Posterior vena cava (tissue), 2 donors: ENCODE data around the gene SCN10A. TPM values are rescaled to one million over a fixed set of nuclear protein-coding genes. Genes with fewer than 3 reads are reported as not detected.

Source experiments
- DNase-seq: peaks from one replicate; pipeline ENCODE4 v3.0.0-alpha.2; 2020; ENCODE audit warnings: low spot score
- intact Hi-C, 2 donors: fragments of 100-400 bp; cut with DNase I; formaldehyde crosslinking; loops; one replicate each; pipeline versions ENCODE4 v1.14.1 to v1.14.2; 2022 to 2023
- total RNA-seq, 2 donors: library from RNA; stranded (reverse); fragmentation: NEBNext Ultra II Directional; extraction: Animal tissue kit (Norgen Biotek cat#: 25700); gene quantifications; one replicate each; pipeline ENCODE4 v1.2.1, GENCODE V29; 2021
- donor health status: DM: yes; HTN: yes; CAD: no.
- donor health status: DM: yes; HTN: yes; CAD: no.

Gene SCN10A
- total RNA-seq, 2 donors from 2014 or later: 0.05 TPM; not detected in 1

DNA sequence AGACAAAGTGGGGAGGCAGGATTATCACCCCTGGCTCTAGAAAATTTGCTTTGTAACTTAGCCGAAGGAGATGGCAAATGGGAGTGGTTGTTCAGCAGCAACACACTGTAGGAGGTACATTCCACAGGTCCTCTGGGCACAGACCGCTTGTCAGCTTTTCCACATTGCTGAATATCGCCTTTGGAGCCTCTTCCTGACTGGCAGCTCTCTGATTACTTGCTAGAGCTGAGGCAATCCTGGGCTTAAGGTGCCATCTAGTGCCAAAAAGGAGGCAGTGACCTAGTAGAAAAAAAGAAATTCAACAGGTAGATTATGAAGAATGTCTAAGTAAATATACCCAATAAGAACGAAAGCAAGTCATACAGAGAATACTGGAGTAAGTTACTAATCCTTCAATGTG lies 153.5 kb downstream of the SCN10A start:
- intact Hi-C loops: no loop called here
- no peak for DNase-seq

DNA sequence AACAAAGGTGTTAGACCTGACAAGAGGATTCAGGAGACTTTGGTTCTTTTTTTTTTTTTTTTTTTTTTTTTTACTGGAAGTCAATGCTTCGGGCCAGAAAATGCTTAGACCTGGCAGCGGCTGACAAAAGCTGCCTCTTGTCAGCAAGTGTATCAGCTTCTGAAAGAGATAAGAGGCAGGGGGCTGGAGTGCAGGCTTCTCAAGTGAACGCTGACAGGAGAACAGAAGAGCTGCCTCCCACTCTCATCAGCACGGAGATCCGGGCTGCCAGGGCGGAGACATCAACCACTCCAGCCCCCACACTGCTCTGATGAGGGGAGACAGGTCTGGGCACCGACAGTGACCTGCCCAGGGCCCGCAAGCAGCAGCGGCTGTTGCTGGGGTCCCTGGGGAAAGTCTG lies 157.2 kb downstream of the SCN10A start:
- DNase-seq: no peak
- intact Hi-C loops: loop anchor here in 1 of 2 donors (10.0 kb wide), 1 partner anchor 134 kb away; no protein-coding TSS in a partner anchor

DNA sequence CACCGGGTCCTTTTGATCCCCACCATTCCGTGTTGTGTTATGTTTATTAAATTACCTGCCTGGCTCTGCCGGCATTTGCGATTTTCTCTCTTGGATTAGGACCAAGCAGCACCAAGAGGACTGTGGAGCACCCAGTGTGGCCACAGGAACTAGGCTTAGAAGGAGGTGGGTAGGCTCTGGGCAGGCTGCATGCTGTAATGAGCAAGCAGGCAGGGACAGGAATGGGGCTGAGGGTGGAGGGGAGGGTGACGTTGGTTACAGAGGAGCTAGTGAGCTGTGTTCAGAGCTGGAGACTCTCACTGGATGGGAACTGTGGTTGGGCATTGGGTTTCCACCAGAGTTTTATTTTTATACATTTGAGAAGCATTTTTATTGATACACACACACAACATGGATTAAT lies 158.6 kb downstream of the SCN10A start:
- intact Hi-C loops: loop anchor here in 1 of 2 donors (10.0 kb wide), 1 partner anchor 133 kb away; no protein-coding TSS in a partner anchor
- no peak for DNase-seq

DNA sequence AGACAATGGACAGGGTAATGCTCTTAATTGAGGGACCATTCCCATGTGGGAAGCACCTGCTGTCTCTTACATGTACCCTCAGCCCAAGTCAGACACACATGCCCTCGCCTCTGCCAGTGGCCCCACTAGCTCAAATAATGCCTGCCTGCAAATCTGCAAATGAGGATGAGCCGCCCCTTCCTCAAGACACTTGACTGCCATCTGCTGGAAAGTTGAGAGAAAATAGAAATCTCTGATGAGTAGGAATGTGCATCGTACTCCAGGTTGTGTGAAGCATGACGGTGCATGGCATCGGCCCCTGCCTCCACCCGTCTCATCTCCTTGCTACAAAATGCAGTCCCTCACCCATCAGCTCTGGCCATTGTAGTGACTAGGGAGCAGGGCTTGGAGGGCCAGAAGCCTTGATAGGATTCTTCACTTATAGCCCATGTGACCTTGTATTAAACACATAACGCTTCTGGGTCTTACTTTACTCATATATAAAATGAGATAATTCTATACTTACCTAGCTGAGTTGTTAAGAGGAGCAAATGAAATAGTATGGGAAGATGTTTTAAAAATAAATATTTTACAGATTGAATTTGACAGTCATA lies 160.2 kb downstream of the SCN10A start:
- peak; percentile 64 for DNase-seq
- intact Hi-C loops: loop anchor here in 1 of 2 donors (10.0 kb wide), 1 partner anchor 131 kb away; no protein-coding TSS in a partner anchor

DNA sequence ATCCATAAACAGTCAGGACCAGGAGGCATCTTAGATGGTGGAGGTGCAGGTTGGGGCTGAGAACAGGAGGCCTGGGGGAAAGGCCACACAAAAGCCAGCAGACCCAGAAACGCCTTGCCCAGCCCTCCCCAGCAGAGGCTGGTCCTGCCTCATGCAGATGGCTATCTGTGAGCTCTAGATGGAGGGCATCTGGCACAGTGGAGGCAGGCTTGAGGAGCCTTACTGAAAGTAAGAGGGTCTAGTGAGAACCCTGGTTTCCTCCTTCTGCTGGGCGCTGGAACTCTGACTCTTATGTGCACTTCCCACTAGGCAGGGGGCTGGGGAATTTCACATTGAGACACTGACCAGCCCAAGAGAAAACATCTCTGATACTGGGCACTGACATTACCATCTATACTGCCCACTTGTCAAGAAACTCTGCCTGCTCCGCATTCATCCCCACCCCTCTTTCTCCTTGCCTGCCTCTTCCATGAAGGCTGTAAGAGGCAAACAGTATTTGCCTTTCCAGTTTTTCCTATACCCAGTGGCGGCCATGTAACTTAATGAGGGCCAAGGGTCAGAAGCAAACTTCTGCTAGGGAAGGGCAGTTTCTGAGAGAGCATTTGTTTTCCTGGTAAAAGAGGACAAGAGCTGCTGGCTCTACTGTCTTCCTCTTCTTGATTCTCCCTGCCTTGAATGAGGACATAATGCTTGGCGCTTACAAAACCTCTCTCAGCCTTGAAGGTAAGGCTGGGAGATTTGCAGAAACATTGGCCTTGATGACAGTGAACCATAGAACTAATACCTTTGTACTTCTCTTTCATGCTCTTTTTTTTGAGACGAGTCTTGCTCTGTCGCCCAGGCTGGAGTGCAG lies 162.1 kb downstream of the SCN10A start:
- intact Hi-C loops: loop anchor here in 1 of 2 donors (10.0 kb wide), 1 partner anchor 129 kb away; no protein-coding TSS in a partner anchor
- no peak for DNase-seq

DNA sequence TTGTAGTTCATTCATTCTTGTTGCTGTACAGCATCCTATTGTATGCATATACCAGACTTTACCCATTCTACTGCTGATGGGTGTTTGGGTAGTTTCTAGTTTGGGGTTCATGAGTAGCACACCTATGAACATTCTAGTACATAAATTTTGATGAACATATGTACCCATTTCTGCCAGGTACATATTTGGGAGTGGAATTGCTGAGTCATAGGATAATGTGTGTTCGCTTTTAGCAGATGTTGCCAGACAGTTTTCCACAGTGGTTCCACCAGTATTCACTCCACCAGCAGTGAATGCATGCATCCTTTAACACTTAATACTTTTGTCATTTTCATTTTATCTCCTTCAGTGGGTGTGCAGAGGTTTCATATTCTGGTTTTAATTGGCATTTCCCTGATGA lies 163.1 kb downstream of the SCN10A start:
- no peak for DNase-seq
- intact Hi-C loops: loop anchor here in 1 of 2 donors (10.0 kb wide), 1 partner anchor 128 kb away; no protein-coding TSS in a partner anchor

DNA sequence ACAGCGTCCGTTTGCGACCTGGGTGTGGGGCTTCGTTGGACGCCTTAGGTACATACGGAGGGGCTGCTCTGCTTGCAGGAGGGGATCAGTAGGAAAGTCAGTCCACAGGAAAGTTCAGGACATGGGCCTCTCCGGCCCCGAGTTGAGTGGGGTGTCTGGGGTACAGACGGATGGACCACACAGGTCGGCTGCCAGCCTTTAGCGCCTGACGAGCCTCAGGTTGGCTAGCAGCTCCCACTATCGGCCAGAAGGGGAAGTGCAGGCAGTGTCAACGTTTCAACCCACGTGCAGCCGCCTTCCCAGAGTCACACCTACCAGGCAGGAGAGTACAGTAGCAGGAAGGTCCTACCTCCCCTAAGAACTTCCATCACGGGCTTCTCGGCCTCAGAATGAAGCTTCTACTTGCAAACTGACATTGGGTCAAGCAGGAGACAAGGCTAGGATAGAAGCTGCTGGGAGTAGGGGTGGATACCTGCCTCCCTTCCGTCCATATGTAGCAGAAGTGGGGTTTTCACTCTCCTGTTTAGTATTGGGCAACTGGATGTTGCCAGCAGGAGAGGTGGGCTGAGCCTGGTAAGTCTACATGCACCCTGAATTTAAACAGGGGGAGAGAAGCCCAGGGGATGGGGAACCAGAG lies 164.7 kb downstream of the SCN10A start:
- intact Hi-C loops: loop anchor here in 1 of 2 donors (10.0 kb wide), 1 partner anchor 126 kb away; no protein-coding TSS in a partner anchor
- DNase-seq: no peak

DNA sequence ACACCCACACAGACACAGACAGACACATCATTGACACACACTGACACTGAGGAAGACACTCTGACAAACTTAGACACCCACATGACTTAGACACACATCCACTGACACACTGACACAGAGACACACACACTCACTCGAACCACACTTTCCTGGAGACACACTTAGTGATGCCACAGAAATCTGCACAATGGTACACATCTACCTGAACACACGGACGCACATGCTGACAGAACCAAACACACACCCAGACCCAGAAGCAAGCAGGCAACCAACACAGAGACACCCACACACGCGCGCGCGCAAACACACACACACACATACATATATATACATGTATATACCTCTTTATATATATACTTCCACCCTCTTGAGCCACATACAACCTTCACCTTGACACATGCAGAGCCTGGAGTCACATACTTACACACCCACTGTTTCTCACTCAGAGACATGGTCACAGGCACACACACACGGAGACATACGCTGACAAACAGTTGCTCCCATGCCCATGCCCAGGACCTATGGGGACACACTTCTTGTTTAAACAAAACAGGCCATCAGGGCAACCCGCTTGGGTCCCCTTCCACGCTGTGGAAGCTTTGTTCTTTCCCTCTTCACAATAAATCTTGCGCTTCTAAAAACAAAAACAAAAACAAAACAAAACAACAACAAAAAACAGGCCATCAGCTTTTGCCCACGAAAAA lies 165.6 kb downstream of the SCN10A start:
- intact Hi-C loops: loop anchor here in 1 of 2 donors (10.0 kb wide), 1 partner anchor 126 kb away; no protein-coding TSS in a partner anchor
- no peak for DNase-seq

DNA sequence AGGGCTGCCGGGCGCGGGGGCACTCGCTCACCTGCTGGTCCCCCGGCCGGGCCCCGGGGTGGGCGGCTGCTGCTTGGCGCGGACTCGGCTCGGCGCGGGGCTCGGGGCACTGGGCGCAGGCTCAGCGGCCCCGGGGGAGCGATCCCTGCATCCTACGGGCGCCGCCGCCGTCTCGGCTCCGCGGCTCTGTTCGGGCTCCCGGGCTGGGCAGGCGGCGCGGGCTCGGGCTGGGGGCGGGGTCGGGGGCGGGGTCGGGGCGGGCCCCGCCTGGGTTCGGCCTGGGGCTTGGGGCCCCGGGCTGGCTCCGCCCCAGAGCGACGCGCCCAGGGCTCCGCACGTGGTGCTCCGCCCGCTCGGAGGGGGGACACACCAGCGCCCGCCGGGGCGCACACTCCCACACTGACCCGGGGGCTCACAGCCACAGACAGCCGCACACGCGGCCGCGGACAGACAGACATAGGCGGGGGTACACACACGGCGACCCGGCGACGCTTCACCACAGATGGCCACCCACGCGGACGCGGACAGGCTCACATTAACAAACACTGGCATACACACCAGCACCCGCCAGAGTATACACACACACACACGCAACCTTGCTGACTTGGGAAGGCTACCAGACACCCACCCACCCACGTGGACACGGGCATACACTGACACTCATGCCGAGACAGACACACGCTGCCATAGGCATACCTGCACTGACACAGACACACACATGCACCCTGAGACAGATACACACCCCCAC lies 166.3 kb downstream of the SCN10A start, which contains the start of gene SCN5A:
Gene SCN5A (minus strand): TSS at position 188 of the 748 bp plus-strand sequence. CDS start 16,380 bp downstream, outside the sequence.
- intact Hi-C loops: loop anchor here (5.0 to 10.0 kb wide), 2 partner anchors 122 to 125 kb away; no protein-coding TSS in a partner anchor

DNA sequence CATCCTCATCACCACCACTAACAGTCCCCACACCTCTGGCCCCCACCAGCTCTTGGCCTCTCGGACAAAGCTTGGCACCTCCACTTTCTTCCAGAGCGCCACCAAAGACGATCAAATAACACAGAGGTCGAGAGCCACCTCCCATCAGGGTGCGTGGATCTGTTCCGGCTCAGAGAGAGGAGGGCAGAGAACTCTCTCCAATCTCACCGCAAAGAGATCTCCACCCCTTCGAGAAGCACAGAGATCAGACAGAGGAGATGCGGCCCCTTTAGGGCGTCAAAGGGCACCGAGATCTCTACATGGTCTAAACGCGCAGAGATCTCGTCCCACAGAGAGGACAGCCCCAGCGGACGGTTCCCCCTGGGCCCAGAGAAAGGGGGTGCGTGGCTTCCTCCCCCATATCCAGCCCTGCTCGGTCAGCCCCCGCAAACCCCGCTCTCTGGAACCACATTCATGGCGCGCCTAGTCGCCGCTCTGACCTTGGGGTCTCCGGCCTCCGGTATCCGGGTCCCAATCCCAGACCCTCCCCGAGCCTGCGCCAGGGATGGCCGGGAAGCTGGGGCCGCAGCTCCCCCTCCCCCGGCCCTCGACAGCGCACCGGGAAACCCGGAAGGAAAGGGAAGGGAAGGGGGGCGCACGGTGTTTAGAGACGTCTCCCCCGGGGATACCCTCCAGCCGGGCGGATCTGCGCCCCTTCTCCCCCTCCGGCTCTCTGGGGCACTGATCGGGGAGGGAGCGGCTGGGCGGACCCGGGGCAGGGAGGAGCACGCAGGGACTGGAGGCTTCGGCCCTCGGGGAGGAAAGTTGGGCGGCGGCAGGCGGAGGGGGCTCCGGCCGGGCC lies 167.1 kb downstream of the SCN10A start:
- no peak for DNase-seq
- intact Hi-C loops: loop anchor here in 1 of 2 donors (5.0 kb wide), 1 partner anchor 122 kb away; no protein-coding TSS in a partner anchor

More for the DNA sequence above, 166.3 kb downstream of the SCN10A start, which contains the start of gene SCN5A:
- peak; percentile 78 for DNase-seq

DNA sequence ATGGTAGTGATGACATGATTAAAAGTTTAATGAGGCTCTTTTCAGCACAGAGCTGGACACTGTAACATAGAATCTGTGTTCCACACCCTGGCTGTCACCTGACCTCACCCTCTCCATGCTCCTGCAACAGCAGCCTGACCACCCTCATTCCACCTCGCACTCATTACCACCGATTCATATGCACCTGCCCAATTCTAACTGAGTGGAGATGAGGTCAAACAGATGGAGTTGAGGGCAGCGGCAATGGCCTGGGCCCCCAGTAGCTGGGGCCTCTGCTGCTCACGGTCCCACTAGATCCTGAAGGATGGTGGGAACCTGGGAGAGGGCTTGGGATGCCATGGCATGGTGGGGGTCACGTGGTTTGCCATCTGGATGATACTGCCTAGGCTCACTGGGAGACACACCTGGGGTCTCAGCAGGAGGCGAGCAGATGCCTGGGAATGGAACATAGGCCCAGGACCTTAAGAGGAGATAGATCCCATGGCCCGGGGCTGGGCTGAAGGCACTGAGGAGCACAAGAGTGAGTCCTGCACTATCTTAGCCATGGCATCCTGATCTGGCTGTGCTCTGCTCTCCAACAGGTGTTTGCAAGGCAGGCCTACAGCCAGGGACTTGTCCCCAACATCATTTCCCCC lies 167.9 kb downstream of the SCN10A start:
- intact Hi-C loops: loop anchor here in 1 of 2 donors (5.0 kb wide), 1 partner anchor 121 kb away; no protein-coding TSS in a partner anchor
- DNase-seq: no peak

DNA sequence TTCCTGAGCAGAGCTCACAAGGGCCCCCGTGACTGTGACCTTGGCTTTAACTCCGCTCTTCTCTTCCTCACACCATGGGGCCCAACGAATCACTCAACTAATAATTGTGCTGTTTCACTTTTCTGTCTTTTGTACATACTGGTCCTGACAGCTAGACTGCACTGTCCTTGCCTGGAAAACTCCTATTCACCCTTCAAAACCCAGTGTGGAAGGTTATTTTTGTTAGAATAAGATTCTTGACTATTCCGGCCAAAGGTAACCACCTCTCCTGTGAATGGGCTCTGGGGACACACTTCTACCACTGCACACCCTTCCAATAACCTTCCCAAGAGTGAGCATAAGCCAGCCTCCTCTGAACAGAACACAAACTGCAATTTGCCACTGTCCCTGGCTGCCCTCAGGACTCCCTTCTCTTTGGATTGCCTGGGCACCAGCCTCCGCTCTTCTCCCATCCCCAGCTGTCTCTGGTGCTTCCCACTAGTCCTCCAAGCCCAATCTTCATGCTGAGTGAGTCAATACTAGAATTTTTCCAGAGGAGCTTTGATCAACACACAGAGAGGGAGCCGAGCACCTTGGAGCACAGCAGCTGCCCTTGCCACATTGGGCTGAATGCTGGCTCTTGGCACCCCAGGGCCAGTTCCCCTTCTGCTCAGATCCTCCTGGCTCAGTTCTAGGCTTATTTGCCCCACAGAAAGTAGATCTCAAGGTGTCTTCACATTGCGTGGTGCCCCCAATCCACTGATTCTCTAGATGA lies 168.6 kb downstream of the SCN10A start:
- intact Hi-C loops: loop anchor here in 1 of 2 donors (5.0 kb wide), 1 partner anchor 120 kb away; no protein-coding TSS in a partner anchor
- DNase-seq: no peak
